HepG2 (cell line): ENCODE data around the gene PIANP. TPM values are rescaled to one million over a fixed set of nuclear protein-coding genes. Genes with fewer than 3 reads are reported as not detected.

Experiments
- ATAC-seq: fragments of 200-7000 bp; cut with Tn5 transposase; 3 replicates; pipeline ENCODE4 v1.9.1; 2020; ENCODE audit warnings: mild to moderate bottlenecking, moderate library complexity
- BruUV-seq: library from RNA; stranded (reverse); fragments of 400-500 nt; replicated peaks from 2 replicates; lab custom pipeline; 2021; lab: Mats Ljungman, UMichigan
- CTCF ChIA-PET: fragments of 300-600 bp; formaldehyde crosslinking; extraction: SDS; loops from one replicate; lab custom pipeline; 2021; ENCODE audit warnings: low total read pairs, inconsistent platforms, low intra/inter-chr PET ratio; lab: Yijun Ruan, JAX
- POLR2A ChIA-PET: fragments of 350-600 bp; sonication (Branson Sonifier 250); formaldehyde crosslinking; loops from one replicate; lab custom pipeline; 2020; ENCODE audit warnings: antibody characterized with exemption, inconsistent platforms; lab: Yijun Ruan, JAX
- DNase-seq: peaks from one replicate; pipeline ENCODE4 v3.0.0-alpha.2; 2015; ENCODE audit warnings: low spot score
- FAIRE-seq: peaks from 3 replicates; lab custom pipeline; 2011; peaks lifted over from hg19 to GRCh38; lab: Jason Lieb, UNC
- H2AFZ ChIP-seq: one replicate; pipeline ENCODE4 v1.6.1; 2011; ENCODE audit warnings: low read length, inconsistent platforms
- H3K27ac ChIP-seq: fragments of 300-600 bp; 3 replicates; pipeline ENCODE4 v1.8.0; 2011; ENCODE audit warnings: mixed run types, mild to moderate bottlenecking, mixed read lengths, low read length, inconsistent platforms; ENCODE audit not compliant: insufficient read depth; ENCODE audit errors: extremely low read length
- H3K27me3 ChIP-seq, 2 experiments: fragments of 200-600 bp in 1 of 2; 2 replicates in 1 of 2; 3 replicates in 1 of 2; pipeline versions ENCODE4 v1.6.0 to v1.8.0; 2011; ENCODE audit warnings: low read length in 2 of 2, mild to moderate bottlenecking in 2 of 2, moderate library complexity in 2 of 2, inconsistent platforms in 1 of 2; ENCODE audit not compliant: insufficient read depth in 2 of 2, control insufficient read depth in 1 of 2
- H3K36me3 ChIP-seq, 2 experiments: fragments of 200-600 bp in 1 of 2; replicated peaks in 1 of 2; 2 replicates in 1 of 2; 3 replicates in 1 of 2; pipeline versions ENCODE4 v1.5.1 to v1.8.0; 2011; ENCODE audit warnings: low read length in 2 of 2, inconsistent platforms in 1 of 2; ENCODE audit not compliant: insufficient read depth in 2 of 2, control insufficient read depth in 1 of 2
- H3K4me1 ChIP-seq: 2 replicates; pipeline ENCODE4 v1.5.1; 2012; ENCODE audit warnings: low read length, inconsistent platforms; ENCODE audit not compliant: insufficient read depth
- H3K4me2 ChIP-seq: 2 replicates; pipeline ENCODE4 v1.6.0; 2011; ENCODE audit warnings: low read depth, low read length, inconsistent platforms
- H3K4me3 ChIP-seq, 3 experiments: fragments of 200-600 bp in 1 of 3; sonication (generic), shearing (Covaris generic) in 1 of 3; replicated peaks in 1 of 3; 2 replicates each; pipeline ENCODE4 v1.5.1; 2011 to 2016; ENCODE audit warnings: low read length in 3 of 3, inconsistent platforms in 2 of 3, low read depth in 2 of 3, mild to moderate bottlenecking in 2 of 3, control low read depth in 1 of 3, mixed read lengths in 1 of 3; ENCODE audit not compliant: insufficient read depth in 1 of 3
- H3K79me2 ChIP-seq: one replicate; pipeline ENCODE4 v1.6.1; 2011; ENCODE audit warnings: low read length, inconsistent platforms; ENCODE audit not compliant: insufficient read depth
- H3K9ac ChIP-seq: 2 replicates; pipeline ENCODE4 v1.6.0; 2011; ENCODE audit warnings: mild to moderate bottlenecking, low read depth, low read length, inconsistent platforms; ENCODE audit not compliant: insufficient read depth
- H3K9me3 ChIP-seq: 2 replicates; pipeline ENCODE4 v1.5.1; 2012; ENCODE audit warnings: mild to moderate bottlenecking, low read length
- H4K20me1 ChIP-seq: 2 replicates; pipeline ENCODE4 v1.6.0; 2011; ENCODE audit warnings: inconsistent platforms, mild to moderate bottlenecking, low read length, moderate library complexity; ENCODE audit not compliant: insufficient read depth
- ATF5 ChIP-seq: sonication (generic); formaldehyde crosslinking; IDR thresholded peaks from 2 replicates; pipeline ENCODE4 v1.4.0; 2020; ENCODE audit warnings: mild to moderate bottlenecking, low read depth, missing genetic modification reagents
- E2F5 ChIP-seq: sonication (generic); formaldehyde crosslinking; conservative IDR thresholded peaks from 2 replicates; pipeline ENCODE4 v1.4.0; 2020; ENCODE audit warnings: missing genetic modification reagents
- FOXC1 ChIP-seq: sonication (generic); formaldehyde crosslinking; IDR thresholded peaks from 2 replicates; pipeline ENCODE4 v1.8.0; 2022; ENCODE audit warnings: mild to moderate bottlenecking, missing genetic modification reagents, borderline replicate concordance
- HBP1 ChIP-seq: IDR thresholded peaks from 2 replicates; pipeline ENCODE4 v1.6.1; 2016; ENCODE audit warnings: low read depth, control low read depth
- NPAS2 ChIP-seq: sonication (generic); formaldehyde crosslinking; IDR thresholded peaks from 2 replicates; pipeline ENCODE4 v1.8.0; 2022; ENCODE audit warnings: mild to moderate bottlenecking, missing genetic modification reagents, borderline replicate concordance
- PHF21A ChIP-seq: sonication (generic); formaldehyde crosslinking; IDR thresholded peaks from 2 replicates; pipeline ENCODE4 v1.5.0; 2020; ENCODE audit warnings: mild to moderate bottlenecking, missing genetic modification reagents
- PTBP1 ChIP-seq: fragments of 200-400 bp; formaldehyde crosslinking; IDR thresholded peaks from 2 replicates; pipeline ENCODE4 v1.6.1; 2018; ENCODE audit warnings: low read length, low read depth; ENCODE audit not compliant: poor library complexity, severe bottlenecking
- SIN3A ChIP-seq: IDR thresholded peaks from 2 replicates; pipeline ENCODE4 v1.6.1; 2011; ENCODE audit warnings: low read depth, mild to moderate bottlenecking, control low read depth, low read length, borderline replicate concordance
- SP1 ChIP-seq, 2 experiments: fragments of 450-650 bp in 1 of 2; sonication (generic) in 1 of 2; formaldehyde crosslinking in 1 of 2; IDR thresholded peaks; 2 replicates each; pipeline versions ENCODE4 v1.4.0 to v1.6.1; 2016 to 2020; ENCODE audit warnings: missing genetic modification reagents in 1 of 2
- ZFYVE20 ChIP-seq: sonication (generic); formaldehyde crosslinking; IDR thresholded peaks from 2 replicates; pipeline ENCODE4 v1.8.0; 2023; ENCODE audit warnings: low read depth, mild to moderate bottlenecking, moderate library complexity, missing genetic modification reagents, borderline replicate concordance
- ZMYM2 ChIP-seq: sonication (generic); formaldehyde crosslinking; IDR thresholded peaks from 2 replicates; pipeline ENCODE4 v1.8.0; 2022; ENCODE audit warnings: mild to moderate bottlenecking, missing genetic modification reagents
- ZNF24 ChIP-seq: fragments of 450-650 bp; IDR thresholded peaks from 2 replicates; pipeline ENCODE4 v1.6.1; 2017; ENCODE audit warnings: antibody characterized with exemption, mild to moderate bottlenecking
- ZNF629 ChIP-seq: sonication (generic); formaldehyde crosslinking; conservative IDR thresholded peaks from 2 replicates; pipeline ENCODE4 v1.5.0; 2020; ENCODE audit warnings: missing genetic modification reagents
- ZNF646 ChIP-seq: sonication (generic); formaldehyde crosslinking; IDR thresholded peaks from 2 replicates; pipeline ENCODE4 v1.9.0; 2021; ENCODE audit warnings: mild to moderate bottlenecking, missing genetic modification reagents
- ZNF773 ChIP-seq: sonication (generic); formaldehyde crosslinking; IDR thresholded peaks from 2 replicates; pipeline ENCODE4 v1.4.0; 2020; ENCODE audit warnings: missing genetic modification reagents, borderline replicate concordance
- ZSCAN22 ChIP-seq: sonication (generic); formaldehyde crosslinking; IDR thresholded peaks from 2 replicates; pipeline ENCODE4 v1.4.0; 2020; ENCODE audit warnings: mild to moderate bottlenecking, missing genetic modification reagents
- WGBS: methylation state at CpG from one replicate; pipeline ENCODE4 v1.1.6; 2017; ENCODE audit warnings: low lambda C conversion rate; 5-methylcytosine and 5-hydroxymethylcytosine counted together
- in situ Hi-C: cut with HindIII; loops from 2 replicates; pipeline ENCODE4 v1.10.0; 2017; ENCODE audit warnings: low pct_unique_long_range_greater_than_20kb; ENCODE audit not compliant: extremely low pct_ligation_motif_present
- intact Hi-C: fragments of 100-400 bp; cut with micrococcal nuclease; formaldehyde crosslinking; loops from one replicate; pipeline ENCODE4 v1.10.0; 2022; ENCODE audit not compliant: unreplicated experiment
- polyA plus RNA-seq, 8 experiments: library from polyadenylated mRNA; depleted of rRNA in 3 of 8; stranded (reverse) in 7 of 8; unstranded in 1 of 8; fragments of >200 nt; fragmentation: Illumina TruSeq in 4 of 8; extraction: Trizol in 4 of 8; gene quantifications; 2 replicates each; pipeline versions ENCODE4 v1.2.1 to v1.2.3, GENCODE V29; 2011 to 2016; ENCODE audit warnings: low read depth in 4 of 8, missing spikeins in 1 of 8, mixed read lengths in 1 of 8; ENCODE audit not compliant: insufficient read depth in 1 of 8
- total RNA-seq, 5 experiments: library from RNA; depleted of rRNA; stranded (reverse); fragments of >200 nt; fragmentation: Illumina TruSeq; extraction: Trizol; gene quantifications; 2 replicates each; pipeline ENCODE4 v1.2.3, GENCODE V29; 2016; ENCODE audit warnings: low read depth in 1 of 5

PIANP gene
- total and polyA plus RNA-seq, 2 of the 13 experiments (the other 11 are each of a cell fraction or from before 2014, with no cell fraction given): not detected

- in situ Hi-C loops (no loop called here), intact Hi-C loops (no loop called here)
- CTCF ChIA-PET: no interaction called here
- TF ChIP-seq ATF5 (CRISPR knock-in tag) (no peak), SP1 (IDR thresholded peaks at IDR 0.05) (no peak), SP1 (CRISPR knock-in tag; IDR thresholded peaks at IDR 0.05) (no peak), ZNF773 (CRISPR knock-in tag) (no peak), PTBP1 (no peak), ZFYVE20 (no peak), FOXC1 (no peak), ZNF646 (CRISPR knock-in tag) (no peak), ZSCAN22 (no peak), ZNF629 (no peak), HBP1 (CRISPR knock-in tag) (no peak), E2F5 (CRISPR knock-in tag) (no peak), SIN3A (no peak), ZNF24 (no peak), ZMYM2 (CRISPR knock-in tag) (no peak), PHF21A (CRISPR knock-in tag) (no peak), NPAS2 (no peak)
These were observed 9.1 kb downstream of the PIANP start for GRCh38 chr12:6691473-6691872.

More at GRCh38 chr12:6691473-6691872, 9.1 kb downstream of the PIANP start:
- peaks cover 33% of the 10 kb centered on the region for H3K4me1 ChIP-seq
- no peak for DNase-seq
- H3K27me3 ChIP-seq: peaks cover 3 to 19% of the 10 kb centered on the region in 2 experiments
- H3K4me2 ChIP-seq: no peak overlapping the region
- H3K9me3 ChIP-seq: no peaks in the 10 kb centered on the region
- BruUV-seq: no TSS peak
- H3K36me3 ChIP-seq: no peaks in the 10 kb centered on the region
- WGBS: 94% methylated on average over 4 of the region's 4 CpGs
- no peak overlapping the region for H3K27ac ChIP-seq
- H3K9ac ChIP-seq: no peak overlapping the region
- peaks cover 28% of the 10 kb centered on the region for H3K79me2 ChIP-seq
- H2AFZ ChIP-seq: no peak overlapping the region
- no peaks in the 10 kb centered on the region for H4K20me1 ChIP-seq
- POLR2A ChIA-PET: interaction anchor here (0.9 to 1.6 kb wide), 2 partner anchors 32 to 62 kb away, joined by 3 read pairs; partner anchors contain the start of genes COPS7A and MLF2
- FAIRE-seq: no peak
- no peak overlapping the region for H3K4me3 ChIP-seq
- no peak for ATAC-seq
